22Rv1 (cell line): ENCODE measurements around the gene ASIC1.

Experiments
- CTCF ChIP-seq: fragments of 450-650 bp; IDR thresholded peaks from 2 replicates; pipeline ENCODE4 v1.5.1; 2017; ENCODE audit warnings: mild to moderate bottlenecking
- ZFX ChIP-seq: fragments of 450-650 bp; IDR thresholded peaks from 2 replicates; pipeline ENCODE4 v1.6.1; 2017; ENCODE audit warnings: antibody characterized with exemption, borderline replicate concordance

- TF ChIP-seq CTCF (no peak), ZFX (no peak)
Measured at GRCh38 chr12:50043854-50044253, 13.5 kb upstream of the ASIC1 start.
